GM19099 (cell line): ENCODE results near the gene NABP1.

Source experiments
- POLR2A ChIP-seq: IDR thresholded peaks from 3 replicates; pipeline ENCODE4 v1.6.1; 2011; ENCODE audit warnings: low read depth; ENCODE audit not compliant: insufficient read length; ENCODE audit errors: extremely low read depth

NABP1 gene

DNA sequence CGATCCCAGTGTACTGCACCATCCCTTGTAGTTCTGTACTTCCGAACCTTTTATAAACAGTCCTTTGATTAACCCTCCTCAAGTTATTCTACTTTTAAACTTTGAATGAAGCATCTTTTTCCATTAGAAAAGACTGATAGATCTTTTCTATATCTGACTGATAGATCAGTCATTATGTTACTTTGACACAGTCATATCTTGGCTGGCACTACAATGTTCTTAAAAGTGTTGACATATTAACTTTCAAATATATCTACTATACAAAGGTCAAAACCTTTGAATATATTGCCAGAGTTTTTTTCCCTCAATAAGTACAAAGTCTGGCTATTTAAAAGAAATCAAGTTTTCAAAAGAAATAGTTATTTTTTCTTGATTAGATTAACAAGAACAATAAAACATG is 35.4 kb upstream of the NABP1 start:
- TF ChIP-seq POLR2A: no peak

DNA sequence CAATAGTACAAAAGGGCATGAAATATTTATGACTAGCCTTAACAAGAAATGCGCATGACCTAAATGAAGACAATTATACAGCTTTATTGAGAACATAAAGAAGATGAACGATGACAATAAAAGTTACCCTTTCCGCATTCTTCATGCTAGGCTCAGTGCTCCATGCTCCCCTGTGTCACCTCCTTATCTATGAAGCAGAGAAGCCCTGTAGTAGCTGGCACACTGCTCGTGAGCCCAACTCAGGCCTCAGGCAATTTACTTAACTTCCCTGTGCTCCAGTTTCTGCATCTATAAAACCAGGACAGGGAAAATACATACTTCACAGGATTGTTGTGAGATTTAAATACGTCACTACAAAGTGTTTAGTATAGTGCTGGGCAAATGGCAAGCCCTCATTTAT is 34.5 kb upstream of the NABP1 start:
- no peak for TF ChIP-seq POLR2A

DNA sequence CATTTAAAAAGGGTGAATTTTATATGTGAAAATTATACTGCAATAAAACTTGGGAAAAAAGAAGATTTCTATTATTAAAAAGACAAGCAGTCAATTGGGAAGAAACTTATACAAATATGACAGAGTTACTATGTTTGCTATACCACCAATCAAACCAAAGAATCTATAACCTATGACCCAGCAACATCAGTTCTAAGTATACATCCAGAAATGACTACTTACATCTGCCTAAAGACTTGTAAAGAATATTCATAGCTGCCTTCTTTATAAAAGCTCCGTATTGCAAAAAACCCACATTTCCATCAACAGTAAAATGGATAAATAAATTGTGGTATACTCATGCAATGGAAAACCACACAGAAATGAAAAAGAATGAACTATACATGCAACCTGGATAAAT is 32.9 kb upstream of the NABP1 start:
- TF ChIP-seq POLR2A: no peak

DNA sequence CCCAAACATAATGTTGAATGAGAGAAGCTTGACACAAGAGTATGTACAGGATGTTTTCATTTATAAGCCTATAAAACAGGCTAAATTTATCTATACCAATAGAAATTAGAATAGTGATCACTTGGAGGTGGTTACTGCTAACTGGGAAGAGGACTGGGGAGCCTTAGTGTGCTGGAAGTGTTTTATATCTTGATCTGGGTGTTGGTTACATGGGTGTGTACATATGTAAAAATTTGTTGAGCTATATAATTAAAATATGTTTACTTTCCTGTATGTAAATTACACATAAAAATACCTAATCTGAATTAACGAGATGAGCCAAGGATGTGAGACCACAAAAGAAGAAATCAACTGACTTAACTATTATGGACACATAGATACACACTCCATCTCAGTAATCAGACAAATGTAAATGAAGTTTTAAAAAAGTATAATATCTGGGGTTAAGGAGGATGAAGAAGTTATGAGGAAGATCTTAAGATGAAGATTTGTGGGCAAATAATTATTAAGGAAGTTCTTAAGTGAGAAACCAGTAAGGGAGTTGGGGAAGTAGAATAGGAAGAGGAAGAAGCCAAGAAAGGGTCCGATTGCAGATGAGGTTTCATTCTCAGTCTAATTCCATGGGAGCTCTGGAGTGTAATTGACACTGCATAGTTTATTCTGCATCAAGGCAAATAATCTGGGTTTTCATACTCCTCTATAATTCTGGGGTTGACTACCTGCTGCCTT is 32.3 kb upstream of the NABP1 start:
- TF ChIP-seq POLR2A: no peak

DNA sequence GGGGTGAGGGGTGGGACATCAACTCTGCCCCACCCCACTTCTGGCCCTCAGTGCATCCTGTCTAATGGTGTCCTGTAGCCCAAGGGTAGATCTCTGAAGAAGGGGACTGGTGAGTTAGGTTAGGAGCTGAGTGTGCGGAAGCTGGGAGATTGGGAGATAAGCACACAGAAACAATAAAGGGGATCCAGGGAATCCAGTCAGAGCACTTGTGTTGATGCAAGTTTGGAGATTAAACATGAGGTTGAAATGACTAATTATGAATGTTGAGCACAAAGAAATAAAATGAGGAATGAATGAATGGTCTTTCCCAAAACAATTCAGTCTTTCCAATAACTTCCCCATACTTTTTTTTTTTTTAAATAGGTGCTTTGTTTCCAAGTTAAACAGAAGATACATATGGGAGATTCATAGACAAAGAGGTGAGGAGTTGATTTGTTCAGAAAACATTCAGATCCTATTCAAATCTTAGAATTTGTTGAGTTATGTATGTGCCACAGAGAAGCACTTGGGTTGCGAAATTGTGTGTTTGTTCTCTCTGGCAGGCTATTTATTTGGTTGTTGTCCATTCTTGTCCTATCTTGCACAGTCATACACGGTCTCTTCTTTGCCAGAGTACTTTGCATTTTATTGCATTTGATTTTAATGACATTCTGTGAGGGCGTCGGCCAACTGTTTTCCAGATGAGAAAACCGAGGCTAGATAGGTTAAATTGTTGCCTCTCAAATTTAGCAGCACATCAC is 31.6 kb upstream of the NABP1 start:
- no peak for TF ChIP-seq POLR2A

DNA sequence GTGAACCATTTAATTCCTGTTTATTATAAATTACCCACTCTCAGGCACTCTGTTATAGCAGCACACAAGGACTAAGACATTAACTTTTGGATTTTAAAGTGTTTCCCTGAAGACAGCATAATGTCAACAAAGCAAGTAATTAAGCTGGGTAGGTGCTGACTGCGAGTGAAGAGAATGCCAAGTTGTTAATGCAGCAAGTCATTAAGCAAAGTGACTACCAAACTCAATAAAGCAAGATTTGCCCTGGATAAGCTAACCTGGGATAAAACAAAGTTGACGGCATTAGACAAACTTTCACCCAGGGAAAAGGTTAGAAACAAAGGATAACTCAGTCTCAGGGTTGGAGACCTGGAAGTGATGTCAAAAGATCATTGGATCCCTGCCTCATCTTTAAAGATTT is 28.4 kb upstream of the NABP1 start:
- no peak for TF ChIP-seq POLR2A

DNA sequence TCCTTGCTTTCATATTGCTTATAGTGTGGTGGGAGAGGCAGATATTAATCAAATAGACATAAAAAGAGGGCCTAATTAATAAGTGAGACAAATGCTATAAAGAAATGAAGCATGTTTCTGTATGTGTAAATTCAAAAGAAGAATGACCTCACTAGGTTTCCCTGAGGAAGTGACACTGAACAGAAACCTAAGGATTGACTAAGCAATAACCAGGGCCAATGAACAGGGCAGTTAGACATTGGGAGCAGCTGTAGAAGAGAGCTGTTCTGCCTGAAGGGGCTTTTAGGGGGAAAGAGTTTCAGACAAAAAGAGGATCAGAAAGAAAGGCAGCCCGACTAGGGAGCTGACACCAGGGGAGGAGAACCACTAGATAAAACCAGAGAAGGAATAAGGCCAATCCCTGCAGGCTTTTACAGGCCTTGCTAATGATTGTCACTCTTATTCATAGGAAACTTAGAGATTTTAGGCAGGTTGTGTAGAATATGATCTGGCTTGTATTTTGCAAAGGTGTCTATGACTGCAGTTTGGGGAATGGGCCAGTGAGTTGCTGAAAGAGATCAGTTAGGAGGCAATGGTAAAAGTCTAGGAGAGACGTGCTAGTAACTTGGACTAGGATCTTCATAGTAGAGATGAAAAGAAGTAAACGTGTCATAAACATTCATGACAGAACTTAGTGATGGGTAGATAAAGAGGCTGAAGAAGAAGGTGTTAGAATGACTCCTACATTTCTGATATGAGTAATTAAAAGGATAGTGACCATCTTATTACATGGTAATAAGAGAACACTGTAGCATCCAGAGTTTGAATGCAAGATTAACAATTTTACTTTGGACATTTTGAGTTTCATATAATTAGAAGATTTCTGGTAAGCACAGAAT is 26.8 kb upstream of the NABP1 start:
- TF ChIP-seq POLR2A: no peak

DNA sequence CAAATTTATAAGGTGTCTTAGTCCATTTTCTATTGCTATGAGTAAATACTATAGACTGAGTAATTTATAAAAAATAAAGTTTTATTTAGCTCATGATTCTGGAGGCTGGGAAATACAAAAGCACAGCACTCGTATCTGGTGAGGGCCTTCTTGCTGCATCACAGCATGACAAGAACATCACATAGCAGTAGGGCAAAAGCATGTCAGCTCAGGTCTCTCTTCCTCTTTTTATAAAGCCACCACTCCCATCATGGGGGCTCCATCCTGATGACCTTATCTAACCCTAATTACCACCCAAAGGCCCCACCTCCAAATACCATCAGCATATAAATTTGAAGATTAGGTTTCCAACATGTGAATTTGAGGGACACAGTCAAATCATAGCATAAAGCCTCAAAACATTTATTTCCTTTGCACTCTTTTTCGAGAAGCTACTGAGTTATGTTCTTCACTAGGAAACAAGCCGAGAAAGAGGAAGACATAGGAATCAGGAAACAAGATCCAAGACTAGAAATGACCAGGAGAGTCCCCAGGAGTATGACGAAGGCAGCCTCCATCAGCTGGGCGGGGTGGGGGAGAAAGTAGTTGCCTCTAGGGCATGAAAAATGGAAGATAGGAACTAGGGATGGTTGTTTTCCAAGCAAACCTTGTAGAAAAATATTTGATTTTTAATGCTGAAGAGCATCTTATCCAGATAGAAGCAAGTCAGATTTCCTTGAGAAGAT is 24.1 kb upstream of the NABP1 start:
- no peak for TF ChIP-seq POLR2A

DNA sequence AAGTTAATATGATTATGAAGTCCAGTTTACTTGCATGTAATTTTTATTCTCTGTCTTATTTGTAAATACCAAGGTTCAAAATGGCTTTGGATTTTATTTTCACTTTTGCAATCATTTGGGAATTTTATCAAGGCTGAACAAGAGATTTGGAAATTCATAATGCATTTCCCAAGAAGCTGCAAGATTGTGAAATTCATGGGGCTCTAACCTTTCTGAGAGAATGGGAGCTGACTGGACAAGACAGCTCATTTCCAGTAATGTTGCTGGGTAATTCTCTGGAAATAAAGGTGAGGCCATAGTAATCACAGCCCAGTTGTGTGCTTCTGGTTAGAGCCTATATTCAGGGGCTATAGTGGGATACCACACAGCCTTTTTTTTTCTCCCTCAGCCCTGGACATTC is 21.5 kb upstream of the NABP1 start:
- no peak for TF ChIP-seq POLR2A

DNA sequence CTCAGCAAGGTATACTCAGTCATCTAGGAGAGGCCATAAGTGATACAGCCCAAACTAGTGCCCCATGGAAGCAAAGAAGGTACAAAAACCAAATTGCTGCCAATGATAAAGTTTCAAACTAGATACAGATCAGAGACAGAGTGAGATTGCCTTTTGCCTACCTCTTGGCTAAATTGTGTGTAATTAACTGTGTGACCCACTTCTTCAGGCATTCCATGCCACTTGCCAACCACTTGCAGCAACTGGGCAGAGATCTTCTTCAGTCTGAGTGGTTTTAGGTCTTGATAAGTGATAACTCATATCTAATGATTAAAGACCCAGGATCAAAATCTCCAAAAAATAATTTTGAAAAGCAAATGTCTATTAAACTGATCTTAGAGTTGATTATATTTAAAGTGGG is 21.1 kb upstream of the NABP1 start:
- no peak for TF ChIP-seq POLR2A

DNA sequence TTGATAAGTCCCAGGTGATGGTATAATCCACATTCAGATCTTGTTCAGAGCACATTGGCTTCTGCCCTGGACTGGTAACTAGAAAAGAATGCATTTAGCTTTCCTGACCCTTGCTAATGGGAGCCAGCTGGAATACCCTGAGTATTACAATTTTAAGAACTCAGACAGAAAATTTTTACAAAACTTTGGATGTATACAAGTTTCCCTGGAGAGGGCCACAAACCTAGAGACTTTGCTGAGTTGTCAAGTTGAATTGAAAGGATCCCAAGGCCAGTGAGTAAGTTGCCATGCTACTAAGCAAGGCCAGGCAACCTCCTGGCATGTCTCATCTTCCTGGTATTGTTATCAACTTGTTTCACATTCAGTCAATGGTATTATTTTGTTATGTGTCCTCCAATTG is 20.0 kb upstream of the NABP1 start:
- no peak for TF ChIP-seq POLR2A

DNA sequence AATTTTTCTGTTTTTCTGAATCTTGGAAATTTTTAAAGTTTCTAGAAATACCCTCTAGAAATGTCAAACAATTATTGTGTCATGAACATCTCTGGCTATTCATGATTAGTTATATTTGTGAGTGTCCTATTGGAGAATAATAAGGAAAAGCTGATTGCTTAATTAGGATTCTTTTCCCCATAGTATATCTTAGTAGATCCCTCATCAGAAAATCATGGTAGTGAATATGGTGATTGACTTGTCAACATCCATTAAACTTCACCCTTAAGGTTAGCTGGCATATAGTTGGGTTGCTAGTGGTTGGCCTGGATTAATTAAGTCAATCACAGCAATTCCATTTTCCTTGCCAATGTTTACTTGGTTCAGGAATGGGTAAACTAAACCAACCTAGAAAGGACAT is 18.7 kb upstream of the NABP1 start:
- no peak for TF ChIP-seq POLR2A

DNA sequence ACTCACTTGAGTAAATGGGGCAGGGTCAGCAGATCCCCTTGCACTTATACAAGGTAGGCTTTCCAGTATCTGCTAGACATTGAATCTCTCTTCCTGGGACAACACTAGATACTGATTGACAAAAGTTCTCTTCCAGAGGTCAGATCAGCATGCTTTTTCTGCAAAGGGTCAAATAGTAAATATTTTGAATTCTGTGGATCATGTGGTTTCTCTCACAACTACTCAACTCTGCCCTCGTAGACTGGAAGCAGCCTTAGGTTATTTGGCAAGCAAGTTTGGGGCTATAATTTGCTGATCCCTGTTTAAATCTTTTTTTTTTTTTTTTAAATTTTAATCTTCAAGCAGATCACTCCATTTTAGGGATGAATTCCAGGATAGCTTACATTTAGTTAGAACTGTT is 17.4 kb upstream of the NABP1 start:
- TF ChIP-seq POLR2A: no peak

DNA sequence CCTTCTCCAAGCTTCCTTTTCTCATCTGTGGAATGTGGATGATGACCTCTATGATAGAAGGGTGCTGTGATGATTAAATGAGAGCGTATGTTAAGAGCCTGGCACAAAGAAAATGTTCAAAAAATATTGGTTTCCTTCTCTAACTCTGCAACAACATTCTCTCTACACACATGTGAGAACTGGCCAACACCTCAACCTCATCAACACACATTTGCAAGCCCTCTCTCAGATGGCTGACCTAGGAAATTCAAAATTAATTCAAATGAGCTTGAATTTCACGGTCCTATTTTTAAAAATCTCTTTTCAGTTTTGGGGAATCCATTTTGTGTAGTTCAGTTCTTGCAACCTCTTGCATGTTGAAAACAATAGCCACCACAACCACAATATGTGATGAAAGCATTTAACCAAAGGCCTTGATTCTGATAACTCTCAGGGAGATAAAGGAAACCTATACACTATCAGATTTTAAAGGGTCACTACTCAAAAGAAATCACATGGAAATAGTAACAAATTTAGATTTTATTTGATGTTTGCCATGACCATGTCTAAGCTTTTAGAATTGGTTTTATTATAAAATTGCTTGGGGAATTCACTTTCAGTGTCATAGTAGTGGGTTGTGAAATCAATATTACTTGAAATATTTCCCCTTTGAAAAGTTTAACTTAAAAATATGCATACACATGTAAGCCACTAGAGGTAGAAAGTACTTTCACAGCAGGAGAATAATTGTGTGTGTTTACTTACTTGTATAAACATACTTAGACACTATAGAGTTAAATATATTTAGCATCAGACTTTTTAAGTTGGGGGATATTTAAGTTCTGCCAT is 16.6 kb upstream of the NABP1 start:
- no peak for TF ChIP-seq POLR2A
